ENCODE data around the gene IL6R.

IL6R gene

DNA sequence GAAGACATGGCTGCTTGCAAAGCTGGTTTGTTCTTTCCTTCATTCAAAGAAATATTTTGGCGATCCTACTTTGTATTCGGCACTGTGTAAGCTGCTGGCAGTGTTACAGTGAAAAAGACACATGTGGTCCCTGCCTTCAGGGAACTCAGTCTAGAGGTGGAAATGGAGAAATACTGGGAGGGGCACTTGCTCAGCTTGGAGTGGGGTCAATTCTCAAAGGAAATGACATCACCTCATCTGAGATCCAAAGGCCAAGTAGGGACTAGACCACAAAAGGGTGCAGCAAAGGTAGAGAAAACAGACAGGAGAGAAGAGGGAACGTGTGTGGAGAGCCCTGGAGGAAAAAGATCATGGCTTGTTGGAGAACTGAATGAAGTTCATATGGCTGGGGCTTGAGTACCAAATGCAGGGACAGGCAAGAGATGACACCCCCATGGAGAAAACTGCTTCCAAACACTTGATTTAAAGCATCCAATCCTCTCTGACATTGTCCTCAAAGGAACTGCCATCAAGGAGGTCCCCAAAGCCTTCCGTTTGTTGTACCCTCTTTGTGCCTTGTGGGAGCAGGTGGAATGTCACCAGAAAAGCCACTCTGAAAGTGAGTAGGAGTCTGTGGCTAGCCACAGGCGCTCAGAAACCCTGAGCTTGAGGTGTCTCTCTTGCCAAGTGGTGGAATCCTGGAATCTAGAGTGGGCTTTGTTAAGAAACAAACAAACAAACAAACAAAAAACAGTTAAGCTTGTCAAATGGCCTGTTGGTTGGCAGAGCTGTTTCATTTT lies 48.6 kb downstream of the IL6R start:
- DNase-seq = no peak

DNA sequence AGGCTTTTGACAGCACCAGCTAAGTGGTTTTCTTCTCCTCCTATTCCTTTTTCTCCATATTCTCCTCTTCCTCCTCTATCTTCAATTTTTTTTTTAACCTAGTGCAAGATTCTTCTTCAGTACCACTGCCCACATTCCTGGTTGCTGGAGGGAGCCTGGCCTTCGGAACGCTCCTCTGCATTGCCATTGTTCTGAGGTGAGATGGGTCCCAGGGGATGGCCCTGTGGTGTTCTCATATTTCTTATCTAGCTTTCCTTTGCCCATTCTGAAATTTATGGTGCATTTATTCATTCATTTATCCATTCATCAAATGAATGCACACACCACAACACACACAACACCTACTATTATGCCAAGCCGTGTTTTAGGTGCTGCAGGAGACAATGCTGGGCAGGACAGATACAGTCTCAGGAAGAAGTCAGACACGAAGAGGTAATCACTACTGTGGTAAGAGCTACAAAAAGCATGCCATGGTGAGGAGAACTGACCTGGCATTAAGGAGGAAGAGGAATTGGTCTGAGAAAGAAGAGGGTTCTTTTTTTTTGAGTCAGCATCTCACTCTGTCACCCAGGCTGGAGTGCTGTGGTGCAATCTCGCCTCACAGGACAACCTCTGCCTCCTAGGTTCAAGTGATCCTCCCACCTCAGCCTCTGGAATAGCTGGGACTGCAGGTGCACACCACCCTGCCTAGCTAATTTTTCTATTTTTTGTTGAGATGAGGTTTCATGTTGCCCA lies 49.4 kb downstream of the IL6R start:
- DNase-seq = no peak

DNA sequence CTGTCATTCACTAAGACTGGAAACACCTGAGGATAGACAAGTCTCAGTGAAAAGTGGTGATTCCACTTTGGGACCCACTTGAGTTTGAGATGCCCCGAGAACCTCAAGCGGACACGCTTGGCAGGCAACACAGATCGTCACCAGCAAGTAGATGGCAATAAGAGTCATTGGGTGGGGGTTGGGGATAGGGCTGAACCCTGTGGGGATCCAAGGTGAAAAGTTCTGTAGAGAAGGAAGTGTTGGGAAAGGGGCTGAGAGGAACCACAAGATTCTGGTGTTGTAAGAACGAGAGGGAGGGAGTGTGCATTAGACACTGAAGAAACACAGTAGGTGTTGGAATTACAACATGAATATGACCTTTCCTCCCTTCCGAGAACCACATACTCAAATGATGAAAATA lies 51.5 kb downstream of the IL6R start:
- DNase-seq = no peak

DNA sequence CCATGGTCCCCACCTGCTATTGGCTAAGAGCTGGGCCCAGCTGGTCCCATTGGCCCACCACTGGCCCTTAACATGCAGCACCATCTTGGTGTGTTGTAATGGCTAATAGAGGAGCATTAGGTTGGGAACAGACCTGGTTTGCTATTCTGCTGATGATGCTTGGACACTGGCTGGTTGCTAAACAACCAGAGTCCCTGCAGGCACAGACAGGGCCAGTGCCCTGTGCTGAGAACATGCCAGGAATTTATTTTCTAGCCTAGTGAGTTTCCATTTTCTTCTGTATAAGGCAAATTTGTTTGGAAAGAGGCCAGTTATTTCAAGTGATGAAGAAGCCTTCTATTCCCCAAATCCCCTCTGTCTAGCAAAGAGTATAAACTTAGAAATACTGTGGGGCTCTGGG lies 53.9 kb downstream of the IL6R start:
- no peak for DNase-seq

DNA sequence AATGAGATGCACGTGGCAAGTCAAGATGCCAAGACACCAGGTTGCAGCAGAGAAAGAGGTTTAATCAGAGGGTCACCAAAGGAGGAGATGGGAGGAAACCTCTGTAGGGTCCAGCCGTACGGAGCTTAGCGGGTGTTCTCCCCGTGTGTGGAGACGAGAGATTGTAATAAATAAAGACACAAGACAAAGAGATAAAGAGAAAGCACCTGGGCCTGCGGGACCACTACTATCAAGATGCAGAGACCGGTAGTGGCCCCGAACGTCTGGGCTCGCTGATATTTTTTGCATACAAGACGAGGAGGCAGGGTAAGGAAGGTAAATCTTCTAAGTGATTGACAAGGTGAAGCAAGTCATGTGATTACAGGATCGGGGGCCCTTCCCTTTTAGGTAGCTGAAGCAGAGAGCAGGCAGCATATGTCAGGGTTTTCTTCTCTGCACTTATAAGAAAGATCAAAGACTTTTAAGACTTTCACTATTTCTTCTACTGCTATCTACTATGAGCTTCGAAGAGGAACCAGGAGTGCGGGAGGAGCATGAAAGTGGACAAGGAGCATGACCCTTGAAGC lies 55.6 kb downstream of the IL6R start:
- DNase-seq = no peak

DNA sequence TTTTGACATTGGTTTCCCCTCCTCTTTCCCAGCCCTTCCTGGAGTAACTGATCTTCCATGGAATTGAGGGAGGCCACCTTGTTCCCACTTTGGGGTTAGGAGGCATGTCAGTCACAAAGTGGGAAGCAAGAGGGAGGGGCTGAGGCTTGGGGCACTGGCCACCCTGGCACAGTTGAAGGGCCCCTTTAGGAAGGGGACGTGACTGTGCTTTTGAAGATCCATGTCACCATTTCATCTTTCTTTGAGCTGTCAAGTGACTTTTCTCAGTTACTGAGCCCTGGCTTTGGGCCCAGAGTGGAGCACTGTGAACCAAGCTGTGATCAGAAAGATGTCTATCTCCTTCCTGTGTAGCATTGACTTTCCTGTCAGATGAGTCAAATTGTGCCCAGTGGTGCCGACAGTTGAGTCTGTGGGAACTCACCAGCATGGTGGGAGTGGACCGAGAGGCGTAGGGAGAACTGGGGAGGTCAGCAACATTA lies 58.4 kb downstream of the IL6R start:
- DNase-seq = peak; percentile 92

DNA sequence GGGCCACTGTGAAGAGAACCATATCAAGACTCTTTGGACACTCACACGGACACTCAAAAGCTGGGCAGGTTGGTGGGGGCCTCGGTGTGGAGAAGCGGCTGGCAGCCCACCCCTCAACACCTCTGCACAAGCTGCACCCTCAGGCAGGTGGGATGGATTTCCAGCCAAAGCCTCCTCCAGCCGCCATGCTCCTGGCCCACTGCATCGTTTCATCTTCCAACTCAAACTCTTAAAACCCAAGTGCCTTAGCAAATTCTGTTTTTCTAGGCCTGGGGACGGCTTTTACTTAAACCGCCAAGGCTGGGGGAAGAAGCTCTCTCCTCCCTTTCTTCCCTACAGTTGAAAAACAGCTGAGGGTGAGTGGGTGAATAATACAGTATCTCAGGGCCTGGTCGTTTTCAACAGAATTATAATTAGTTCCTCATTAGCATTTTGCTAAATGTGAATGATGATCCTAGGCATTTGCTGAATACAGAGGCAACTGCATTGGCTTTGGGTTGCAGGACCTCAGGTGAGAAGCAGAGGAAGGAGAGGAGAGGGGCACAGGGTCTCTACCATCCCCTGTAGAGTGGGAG lies 60.6 kb downstream of the IL6R start:
- no peak for DNase-seq

DNA sequence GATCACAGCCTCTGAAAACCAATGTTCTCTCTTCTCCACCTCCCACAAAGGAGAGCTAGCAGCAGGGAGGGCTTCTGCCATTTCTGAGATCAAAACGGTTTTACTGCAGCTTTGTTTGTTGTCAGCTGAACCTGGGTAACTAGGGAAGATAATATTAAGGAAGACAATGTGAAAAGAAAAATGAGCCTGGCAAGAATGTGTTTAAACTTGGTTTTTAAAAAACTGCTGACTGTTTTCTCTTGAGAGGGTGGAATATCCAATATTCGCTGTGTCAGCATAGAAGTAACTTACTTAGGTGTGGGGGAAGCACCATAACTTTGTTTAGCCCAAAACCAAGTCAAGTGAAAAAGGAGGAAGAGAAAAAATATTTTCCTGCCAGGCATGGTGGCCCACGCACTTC lies 61.1 kb downstream of the IL6R start:
- no peak for DNase-seq

DNA sequence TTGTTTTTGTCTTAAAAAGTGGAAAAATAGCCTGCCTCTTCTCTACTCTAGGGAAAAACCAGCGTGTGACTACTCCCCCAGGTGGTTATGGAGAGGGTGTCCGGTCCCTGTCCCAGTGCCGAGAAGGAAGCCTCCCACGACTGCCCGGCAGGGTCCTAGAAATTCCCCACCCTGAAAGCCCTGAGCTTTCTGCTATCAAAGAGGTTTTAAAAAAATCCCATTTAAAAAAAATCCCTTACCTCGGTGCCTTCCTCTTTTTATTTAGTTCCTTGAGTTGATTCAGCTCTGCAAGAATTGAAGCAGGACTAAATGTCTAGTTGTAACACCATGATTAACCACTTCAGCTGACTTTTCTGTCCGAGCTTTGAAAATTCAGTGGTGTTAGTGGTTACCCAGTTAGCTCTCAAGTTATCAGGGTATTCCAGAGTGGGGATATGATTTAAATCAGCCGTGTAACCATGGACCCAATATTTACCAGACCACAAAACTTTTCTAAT lies 61.8 kb downstream of the IL6R start:
- no peak for DNase-seq

DNA sequence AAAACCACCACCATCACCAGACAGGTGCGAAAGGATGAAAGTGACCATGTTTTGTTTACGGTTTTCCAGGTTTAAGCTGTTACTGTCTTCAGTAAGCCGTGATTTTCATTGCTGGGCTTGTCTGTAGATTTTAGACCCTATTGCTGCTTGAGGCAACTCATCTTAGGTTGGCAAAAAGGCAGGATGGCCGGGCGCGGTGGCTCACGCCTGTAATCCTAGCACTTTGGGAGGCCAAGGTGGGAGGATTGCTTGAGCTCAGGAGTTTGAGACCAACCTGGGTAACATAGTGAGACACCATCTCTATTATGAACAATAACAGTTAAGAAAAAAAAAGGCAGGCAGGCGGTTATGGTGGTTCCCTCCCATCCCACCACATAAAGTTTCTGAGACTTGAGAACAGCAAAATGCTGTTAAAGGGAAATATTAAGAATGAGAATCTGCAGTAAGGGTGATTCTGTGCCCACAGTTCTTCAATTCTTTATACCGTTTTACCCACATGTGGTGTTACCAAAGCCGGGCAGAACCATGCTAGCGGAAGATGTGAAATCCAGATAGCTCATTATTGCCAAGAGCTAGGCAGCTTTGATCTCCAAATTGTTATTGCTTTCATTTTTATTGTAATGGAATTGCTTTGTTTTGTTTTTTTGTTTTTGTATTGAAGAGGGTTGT lies 62.4 kb downstream of the IL6R start:
- DNase-seq = no peak

DNA sequence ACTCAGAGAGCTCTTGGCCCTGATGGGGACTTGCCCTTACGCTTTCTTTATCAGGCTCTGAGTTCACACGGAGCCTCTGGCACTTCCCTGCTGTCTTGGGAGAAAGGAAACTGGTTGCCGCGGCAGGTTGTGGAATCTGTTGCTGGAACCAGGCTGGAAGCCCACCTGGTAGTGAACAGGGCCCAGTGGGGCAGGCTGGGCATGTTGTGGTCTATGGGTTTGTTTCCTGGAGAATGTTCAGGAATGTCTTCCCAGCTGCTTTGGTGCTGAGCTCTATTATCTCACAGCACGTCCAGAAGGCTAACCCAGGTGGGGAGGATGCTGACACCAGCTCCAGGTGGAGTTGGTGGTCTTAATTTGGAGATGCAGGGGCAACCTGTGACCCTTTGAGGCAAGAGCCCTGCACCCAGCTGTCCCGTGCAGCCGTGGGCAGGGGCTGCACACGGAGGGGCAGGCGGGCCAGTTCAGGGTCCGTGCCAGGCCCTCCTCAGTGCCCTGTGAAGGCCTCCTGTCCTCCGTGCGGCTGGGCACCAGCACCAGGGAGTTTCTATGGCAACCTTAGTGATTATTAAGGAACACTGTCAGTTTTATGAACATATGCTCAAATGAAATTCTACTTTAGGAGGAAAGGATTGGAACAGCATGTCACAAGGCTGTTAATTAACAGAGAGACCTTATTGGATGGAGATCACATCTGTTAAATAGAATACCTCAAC lies 63.5 kb downstream of the IL6R start:
- DNase-seq = no peak

DNA sequence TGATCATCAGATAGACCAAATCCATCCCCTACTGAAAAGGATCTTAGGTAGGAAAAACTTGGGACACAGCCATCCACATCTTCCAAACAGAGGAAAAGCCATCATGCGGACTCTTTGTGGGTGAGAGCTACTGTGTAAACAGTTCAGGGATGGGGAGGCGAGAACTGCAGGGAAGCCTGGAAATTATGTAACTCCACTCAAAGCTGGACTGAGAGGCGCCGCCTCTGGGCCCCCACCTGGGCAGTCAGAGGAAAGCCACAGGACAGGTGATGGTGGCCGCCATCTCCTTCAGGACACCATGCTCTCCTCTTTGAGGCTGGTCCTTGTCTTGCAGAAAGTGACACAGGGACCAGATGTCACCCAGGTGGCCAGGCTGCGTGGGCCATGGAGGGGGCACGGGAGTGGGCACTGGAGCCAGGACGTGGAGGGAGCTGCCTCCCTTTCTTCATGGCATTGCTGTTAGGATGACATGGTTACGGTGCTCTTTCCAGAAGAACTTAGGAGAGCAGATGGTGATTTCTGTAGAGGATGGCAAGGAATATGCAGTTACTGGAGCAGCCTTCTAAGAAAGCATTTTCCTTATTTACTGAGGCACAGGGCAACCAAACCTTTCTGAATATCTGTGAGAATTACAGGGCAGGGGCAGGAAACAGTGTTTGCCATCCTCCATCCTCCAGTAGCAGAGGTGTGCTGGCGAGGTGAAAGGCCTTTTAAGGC lies 64.9 kb downstream of the IL6R start:
- DNase-seq = no peak

DNA sequence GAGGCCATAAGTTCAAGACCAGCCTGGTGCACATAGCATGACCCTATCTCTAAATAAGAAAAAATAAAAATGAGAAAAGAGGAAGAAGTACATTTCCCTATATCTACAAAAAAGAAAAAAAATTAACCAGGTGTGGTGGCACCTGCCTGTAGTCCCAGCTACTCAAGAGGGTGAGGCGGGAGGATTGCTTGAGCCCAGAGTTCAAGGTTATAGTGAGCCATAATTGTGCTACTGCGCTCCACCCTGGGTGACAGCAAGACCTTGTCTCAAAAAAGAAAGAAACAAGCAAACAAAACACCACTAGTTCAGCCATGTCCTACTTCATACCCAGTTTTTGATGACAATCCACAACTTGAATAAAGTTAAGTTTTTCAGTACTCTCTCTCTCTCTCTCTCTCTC lies 66.2 kb downstream of the IL6R start:
- no peak for DNase-seq

DNA sequence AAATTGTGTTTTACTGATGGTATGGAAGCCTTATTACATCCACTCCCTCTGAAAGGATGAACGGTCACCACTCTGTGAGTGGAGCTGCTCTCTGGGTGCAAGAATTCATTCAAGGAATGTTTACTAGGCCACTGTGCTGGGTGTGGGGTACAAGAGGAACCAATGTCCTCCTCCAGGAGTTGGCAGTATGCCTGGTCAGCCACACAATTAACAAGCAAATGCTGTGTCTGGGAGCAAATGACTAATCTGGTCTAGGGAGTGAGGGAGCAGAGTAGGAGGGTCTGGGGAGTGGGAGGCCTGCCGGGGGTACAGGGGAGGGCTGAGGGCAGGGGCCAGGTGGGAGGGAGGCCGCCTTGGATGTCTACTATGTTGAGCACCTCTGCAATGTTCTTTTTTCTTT lies 69.7 kb downstream of the IL6R start:
- DNase-seq = peak; percentile 59

DNA sequence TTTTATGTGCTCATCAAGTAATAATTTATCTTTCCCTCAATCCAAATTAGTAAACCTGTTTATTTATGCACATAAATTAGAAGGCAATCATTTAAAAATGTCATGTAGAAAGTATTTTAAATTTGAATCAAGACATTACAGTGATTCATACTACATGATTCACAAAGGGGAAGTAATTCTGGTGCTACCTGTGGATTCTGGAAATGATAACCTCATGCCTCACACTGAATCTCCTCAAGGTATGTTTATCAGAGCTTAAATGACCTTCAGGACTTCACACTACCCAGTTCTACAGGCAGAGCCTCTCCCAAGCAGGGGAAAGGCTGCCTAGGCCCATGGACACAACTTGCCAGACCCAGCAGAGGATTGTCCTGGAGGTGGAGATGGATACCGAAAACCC lies 71.6 kb downstream of the IL6R start:
- DNase-seq = no peak

DNA sequence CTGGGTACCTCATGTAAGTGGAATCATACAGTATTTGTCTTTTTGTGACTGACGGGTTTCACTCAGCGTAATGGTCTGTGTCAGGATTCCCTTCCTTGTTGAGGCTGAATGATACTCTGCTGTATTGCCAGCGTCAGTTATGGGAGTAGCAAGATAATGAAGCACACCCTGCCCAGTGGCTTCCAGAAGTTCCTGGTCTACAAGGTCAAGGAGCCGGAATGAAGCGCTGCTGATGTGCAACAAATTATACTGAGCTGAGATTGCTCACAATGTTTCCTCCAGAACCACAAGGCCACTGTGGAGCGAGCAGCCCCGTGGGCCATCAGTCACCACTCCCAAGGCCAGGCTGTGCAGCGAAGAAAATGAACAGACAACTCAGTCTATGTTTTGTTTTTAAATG lies 72.9 kb downstream of the IL6R start:
- no peak for DNase-seq

DNA sequence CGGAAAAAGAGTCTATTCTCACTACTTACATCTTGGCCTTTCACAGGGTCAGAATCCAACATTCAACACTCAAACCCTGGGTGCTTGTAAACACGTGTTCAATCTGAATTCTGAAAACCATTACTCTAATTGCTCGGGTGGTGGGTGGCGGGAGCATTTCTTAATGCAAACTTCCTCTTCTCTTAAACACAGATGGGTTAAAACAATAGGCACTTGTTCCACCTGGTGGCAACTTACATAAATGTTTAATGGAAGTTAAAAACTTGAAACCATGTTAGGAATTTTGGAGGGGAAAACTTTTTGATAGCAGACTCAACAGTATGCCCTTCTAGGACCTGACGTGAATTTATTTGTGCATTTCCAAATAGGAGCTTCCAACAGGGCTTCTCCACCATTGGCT lies 73.5 kb downstream of the IL6R start:
- peak; percentile 58 for DNase-seq

DNA sequence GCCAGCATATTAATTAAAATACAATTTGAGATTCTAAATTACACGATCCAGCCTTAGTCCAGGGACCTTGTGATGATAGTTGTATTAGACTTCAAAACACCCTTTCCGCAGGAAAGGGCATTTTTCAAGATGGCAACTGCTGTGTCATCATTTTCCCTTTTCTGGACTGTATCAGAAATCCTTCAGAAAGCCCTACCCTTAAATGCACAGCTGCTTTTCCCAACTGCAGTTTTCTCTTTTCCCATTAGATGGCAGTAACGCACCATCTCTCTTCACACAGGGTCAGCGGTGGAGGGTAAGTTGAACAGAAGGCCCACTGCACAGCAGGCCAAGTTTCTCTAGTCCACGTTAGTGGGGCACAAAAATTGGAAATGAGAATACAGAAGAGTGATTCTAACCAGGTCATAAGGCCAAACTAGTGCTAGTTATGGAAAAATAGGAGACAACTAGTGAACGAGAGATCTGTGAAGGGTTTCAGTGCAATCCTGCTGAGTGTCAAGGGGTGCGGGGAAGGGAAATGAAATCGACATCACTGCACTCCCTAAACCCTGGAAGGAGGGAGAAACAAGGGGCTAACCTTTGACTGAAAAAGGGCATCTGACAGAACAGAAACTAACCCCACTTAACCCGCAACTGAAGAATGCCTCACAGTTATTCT lies 74.8 kb downstream of the IL6R start:
- peak; percentile 74 for DNase-seq

DNA sequence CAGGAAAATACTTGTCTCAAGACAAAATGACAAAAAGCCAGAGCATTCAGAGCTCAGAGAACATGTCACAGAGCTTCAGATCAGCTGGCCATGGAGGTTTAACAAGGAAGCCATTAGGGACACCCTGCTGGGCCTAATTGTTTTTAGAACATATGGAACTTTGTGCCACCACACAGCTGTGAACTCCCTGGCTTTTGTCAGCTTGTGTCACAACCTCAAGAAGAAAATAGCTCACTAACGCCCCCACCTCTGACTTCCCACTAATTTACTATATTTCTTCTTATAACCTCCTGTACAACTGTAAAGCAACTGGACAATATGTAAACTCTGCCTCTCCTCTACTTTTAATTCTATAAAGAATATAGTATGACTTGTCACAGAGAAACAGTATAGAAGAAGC lies 75.9 kb downstream of the IL6R start:
- DNase-seq = no peak

DNA sequence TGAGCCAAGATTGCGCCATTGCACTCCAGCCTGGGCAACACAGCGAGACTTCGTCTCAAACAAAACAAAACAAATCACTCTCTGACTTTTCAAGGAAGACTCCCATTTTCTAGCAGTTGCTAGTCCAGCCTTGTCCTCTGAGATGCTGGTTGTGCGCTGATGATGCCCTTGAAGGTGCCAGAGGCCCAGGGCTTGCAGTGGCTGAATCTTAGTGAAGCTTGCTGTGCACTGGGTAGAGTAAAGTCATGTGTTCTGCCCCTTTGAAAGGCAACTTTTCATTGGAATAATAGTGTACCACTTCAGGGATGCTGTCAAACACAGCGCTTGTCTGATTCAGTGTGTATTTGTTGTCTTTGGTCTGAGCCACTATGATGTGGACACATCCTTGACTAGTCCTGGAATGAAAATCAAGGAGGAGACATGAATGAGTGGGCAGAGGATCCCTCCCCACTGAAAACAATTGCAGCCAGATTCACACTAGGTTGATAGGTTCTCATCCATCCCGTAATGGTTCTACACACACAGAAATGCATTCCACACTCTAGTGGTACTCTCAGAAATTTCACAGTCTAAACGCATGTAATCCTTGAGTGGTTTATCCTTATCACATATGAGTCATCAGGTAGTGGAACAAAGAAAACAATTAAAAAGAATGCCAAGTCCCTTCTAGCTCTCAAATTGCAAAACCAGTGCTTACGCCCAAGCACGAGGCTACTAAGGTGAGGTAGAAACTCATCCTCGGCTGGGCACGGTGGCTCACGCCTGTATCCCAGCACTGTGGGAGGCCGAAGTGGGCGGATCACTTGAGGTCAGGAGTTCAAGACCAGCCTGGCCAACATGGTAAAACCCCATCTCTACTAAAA lies 79.0 kb downstream of the IL6R start:
- DNase-seq = no peak
